K562 (cell line): ENCODE data around the gene LRMDA. TPM values are rescaled to one million over a fixed set of nuclear protein-coding genes. Genes with fewer than 3 reads are reported as not detected.

Source experiments
- ATAC-seq: fragments of 200-7000 bp; cut with Tn5 transposase; 3 replicates; pipeline ENCODE4 v1.9.1; 2020; ENCODE audit warnings: moderate library complexity
- BruUV-seq: library from RNA; stranded (reverse); fragments of 400-500 nt; replicated peaks from 2 replicates; lab custom pipeline; 2021; lab: Mats Ljungman, UMichigan
- CTCF ChIA-PET: fragments of 300-600 bp; formaldehyde crosslinking; extraction: SDS; loops from one replicate; lab custom pipeline; 2021; ENCODE audit warnings: low intra/inter-chr PET ratio; lab: Yijun Ruan, JAX
- POLR2A ChIA-PET: fragments of 300-600, 350-650 bp; sonication (Branson Sonifier 250); formaldehyde crosslinking; extraction: SDS; loops from one replicate; lab custom pipeline; 2021; ENCODE audit warnings: antibody characterized with exemption, inconsistent platforms; lab: Yijun Ruan, JAX
- DNase-seq, 4 experiments: peaks; one replicate each; pipeline versions ENCODE4 v3.0.0 to v3.0.0-alpha.2; 2011 to 2018; ENCODE audit warnings: low spot score in 3 of 4, mixed read lengths in 3 of 4; ENCODE audit errors: extremely low read depth in 1 of 4
- FAIRE-seq: peaks from 2 replicates; lab custom pipeline; 2011; peaks lifted over from hg19 to GRCh38; lab: Jason Lieb, UNC
- H2AFZ ChIP-seq: 2 replicates; pipeline ENCODE4 v1.6.0; 2011; ENCODE audit warnings: low read depth, low read length, control low read depth, inconsistent platforms
- H3K27ac ChIP-seq: fragments of 200-600 bp; 3 replicates; pipeline ENCODE4 v1.8.0; 2011; ENCODE audit warnings: low read depth, mild to moderate bottlenecking, control low read depth, inconsistent platforms, low read length, moderate library complexity, mixed read lengths; ENCODE audit errors: extremely low read depth
- H3K27me3 ChIP-seq, 2 experiments: fragments of 300-600 bp in 1 of 2; 2 replicates in 1 of 2; 3 replicates in 1 of 2; pipeline versions ENCODE4 v1.6.0 to v1.8.0; 2011; ENCODE audit warnings: inconsistent platforms in 2 of 2, low read length in 2 of 2, mild to moderate bottlenecking in 1 of 2, mixed read lengths in 1 of 2, moderate library complexity in 1 of 2; ENCODE audit not compliant: control insufficient read depth in 2 of 2, insufficient read depth in 2 of 2
- H3K36me3 ChIP-seq: fragments of 300-600 bp; 3 replicates; pipeline ENCODE4 v1.8.0; 2011; ENCODE audit warnings: mild to moderate bottlenecking, low read length, inconsistent platforms; ENCODE audit not compliant: control insufficient read depth, insufficient read depth
- H3K4me1 ChIP-seq, 2 experiments: fragments of 200-600 bp in 1 of 2; replicated peaks in 1 of 2; 2 replicates in 1 of 2; 3 replicates in 1 of 2; pipeline versions ENCODE4 v1.5.1 to v1.8.0; 2011; ENCODE audit warnings: inconsistent platforms in 2 of 2, low read length in 2 of 2, mild to moderate bottlenecking in 1 of 2, mixed read lengths in 1 of 2, moderate library complexity in 1 of 2; ENCODE audit not compliant: control insufficient read depth in 2 of 2, insufficient read depth in 2 of 2
- H3K4me2 ChIP-seq: 2 replicates; pipeline ENCODE4 v1.6.1; 2011; ENCODE audit warnings: low read length, control low read depth, inconsistent platforms, mixed read lengths; ENCODE audit not compliant: insufficient read depth
- H3K4me3 ChIP-seq: fragments of 200-600 bp; sonication (generic), shearing (Covaris generic); 2 replicates; pipeline ENCODE4 v1.5.1; 2016; ENCODE audit warnings: control low read depth, inconsistent platforms
- H3K79me2 ChIP-seq: fragments of 200-600 bp; 3 replicates; pipeline ENCODE4 v1.8.0; 2011; ENCODE audit warnings: low read length, inconsistent platforms; ENCODE audit not compliant: control insufficient read depth, insufficient read depth
- H3K9ac ChIP-seq, 2 experiments: 2 replicates each; pipeline versions ENCODE4 v1.6.0 to v1.6.1; 2011; ENCODE audit warnings: low read depth in 2 of 2, low read length in 2 of 2, control low read depth in 1 of 2, inconsistent platforms in 1 of 2, mild to moderate bottlenecking in 1 of 2, mixed read lengths in 1 of 2; ENCODE audit not compliant: insufficient read depth in 1 of 2
- H3K9me1 ChIP-seq: one replicate; pipeline ENCODE4 v1.6.0; 2011; ENCODE audit warnings: inconsistent platforms, mild to moderate bottlenecking, low read length, moderate library complexity; ENCODE audit not compliant: control insufficient read depth, insufficient read depth
- H3K9me3 ChIP-seq: replicated peaks from 2 replicates; pipeline ENCODE4 v1.5.1; 2011; ENCODE audit warnings: low read depth, low read length, inconsistent platforms; ENCODE audit not compliant: control insufficient read depth, insufficient read depth
- H4K20me1 ChIP-seq: replicated peaks from 2 replicates; pipeline ENCODE4 v1.6.1; 2011; ENCODE audit warnings: low read length, inconsistent platforms, mixed read lengths; ENCODE audit not compliant: control insufficient read depth, insufficient read depth
- PPARD ChIP-seq: fragments of 250-450 bp; sonication (Bioruptor Pico); IDR thresholded peaks from 2 replicates; pipeline ENCODE4 v1.8.0; 2022; ENCODE audit warnings: inconsistent platforms, mild to moderate bottlenecking, moderate library complexity
- RNF2 ChIP-seq: sonication (generic); IDR thresholded peaks from 2 replicates; pipeline ENCODE4 v1.6.1; 2016
- WGBS: fragments of 100-300 bp; shearing (Covaris generic); methylation state at CpG from one replicate; pipeline ENCODE4 v1.1.6; 2016; ENCODE audit warnings: low coverage, mixed read lengths; ENCODE audit not compliant: insufficient coverage; ENCODE audit errors: missing lambda C conversion rate; 5-methylcytosine and 5-hydroxymethylcytosine counted together
- in situ Hi-C: fragments of 300-500 bp; cut with MboI; formaldehyde crosslinking; loops from 4 replicates; pipeline ENCODE4 v1.15.0; 2018; ENCODE audit warnings: inconsistent platforms, mixed read lengths
- intact Hi-C: fragments of 100-400 bp; cut with micrococcal nuclease; formaldehyde crosslinking; loops from 2 replicates; pipeline ENCODE4 v1.14.2; 2022
- polyA plus RNA-seq, 8 experiments: library from polyadenylated mRNA; depleted of rRNA in 4 of 8; stranded (reverse) in 5 of 8; unstranded in 3 of 8; fragments of >200 nt; fragmentation: Nextera tagmentation in 2 of 8; fragmentation: Illumina TruSeq in 1 of 8; extraction: Ambion mirVana in 2 of 8; extraction: Trizol in 1 of 8; gene quantifications; 2 replicates each; pipeline versions ENCODE4 v1.2.1 to v1.2.3, GENCODE V29; 2011 to 2014; ENCODE audit warnings: inconsistent platforms in 1 of 8, missing spikeins in 1 of 8
- total RNA-seq, 7 experiments: library from RNA; depleted of rRNA in 6 of 7; stranded (reverse); fragments of >200 nt in 6 of 7; fragmentation: Illumina TruSeq in 2 of 7; extraction: Trizol in 2 of 7; gene quantifications; 2 replicates each; pipeline versions ENCODE4 v1.2.1 to v1.2.3, GENCODE V29; 2011 to 2021; ENCODE audit warnings: low replicate concordance in 1 of 7
- TF ChIP-seq, protein P1 (sequence below), 3 experiments: fragments of 200-800 bp in 1 of 3; fragments of 250-450 bp in 1 of 3; fragments of 450-650 bp in 1 of 3; sonication (Bioruptor Pico) in 1 of 3; sonication (Bioruptor generic) in 1 of 3; formaldehyde crosslinking in 1 of 3; IDR thresholded peaks; 2 replicates each; pipeline versions ENCODE4 v1.6.1 to v1.8.0; 2016 to 2022; ENCODE audit warnings: mild to moderate bottlenecking in 2 of 3, missing genetic modification characterization in 2 of 3, missing compliant biosample characterization in 1 of 3, moderate library complexity in 1 of 3

LRMDA gene
- total and polyA plus RNA-seq, 9 of the 15 experiments (the other 6 are each of a cell fraction or from before 2014, with no cell fraction given) = 0.25 TPM; not detected in 8

DNA sequence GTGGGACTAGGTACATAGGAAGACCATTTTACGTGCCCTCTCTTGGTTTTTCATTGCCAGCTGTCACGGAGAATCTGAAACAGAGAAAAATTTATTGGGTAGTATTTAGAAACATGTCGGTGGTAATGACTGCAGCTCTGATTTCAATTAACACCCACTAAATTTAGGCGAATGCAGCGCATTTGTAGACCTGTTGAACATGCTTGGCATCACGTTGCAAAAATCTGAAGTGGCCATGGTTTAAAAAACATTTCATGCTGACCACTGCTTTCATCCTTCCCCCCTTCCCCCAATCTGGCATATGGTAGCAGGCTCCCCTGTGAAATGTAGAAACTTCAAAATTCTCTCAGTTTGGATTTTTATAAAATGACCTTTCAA is 34.0 kb downstream of the LRMDA start:
- ChIA-PET POLR2A (no interaction called here), CTCF (no interaction called here)
- under 1% methylated on average over 6 of the region's 6 CpGs for WGBS
- Histone ChIP-seq H3K4me2 (no peak overlapping the region), H3K27ac (no peak overlapping the region), H3K36me3 (no peaks in the 10 kb centered on the region), H3K79me2 (no peaks in the 10 kb centered on the region), H3K9me3 (no peaks in the 10 kb centered on the region), H4K20me1 (no peaks in the 10 kb centered on the region), H3K27me3 (peaks cover 7 to 26% of the 10 kb centered on the region in 2 experiments), H3K4me1 (no peaks in the 10 kb centered on the region), H3K9ac (no peak overlapping the region), H3K4me3 (no peak overlapping the region), H2AFZ (no peak overlapping the region), H3K9me1 (no peaks in the 10 kb centered on the region)
- in situ Hi-C loops = no loop called here
- TF ChIP-seq RNF2 = no peak
- TF ChIP-seq PPARD (CRISPR knock-in tag) = no peak
- TF ChIP-seq, protein P1, sequence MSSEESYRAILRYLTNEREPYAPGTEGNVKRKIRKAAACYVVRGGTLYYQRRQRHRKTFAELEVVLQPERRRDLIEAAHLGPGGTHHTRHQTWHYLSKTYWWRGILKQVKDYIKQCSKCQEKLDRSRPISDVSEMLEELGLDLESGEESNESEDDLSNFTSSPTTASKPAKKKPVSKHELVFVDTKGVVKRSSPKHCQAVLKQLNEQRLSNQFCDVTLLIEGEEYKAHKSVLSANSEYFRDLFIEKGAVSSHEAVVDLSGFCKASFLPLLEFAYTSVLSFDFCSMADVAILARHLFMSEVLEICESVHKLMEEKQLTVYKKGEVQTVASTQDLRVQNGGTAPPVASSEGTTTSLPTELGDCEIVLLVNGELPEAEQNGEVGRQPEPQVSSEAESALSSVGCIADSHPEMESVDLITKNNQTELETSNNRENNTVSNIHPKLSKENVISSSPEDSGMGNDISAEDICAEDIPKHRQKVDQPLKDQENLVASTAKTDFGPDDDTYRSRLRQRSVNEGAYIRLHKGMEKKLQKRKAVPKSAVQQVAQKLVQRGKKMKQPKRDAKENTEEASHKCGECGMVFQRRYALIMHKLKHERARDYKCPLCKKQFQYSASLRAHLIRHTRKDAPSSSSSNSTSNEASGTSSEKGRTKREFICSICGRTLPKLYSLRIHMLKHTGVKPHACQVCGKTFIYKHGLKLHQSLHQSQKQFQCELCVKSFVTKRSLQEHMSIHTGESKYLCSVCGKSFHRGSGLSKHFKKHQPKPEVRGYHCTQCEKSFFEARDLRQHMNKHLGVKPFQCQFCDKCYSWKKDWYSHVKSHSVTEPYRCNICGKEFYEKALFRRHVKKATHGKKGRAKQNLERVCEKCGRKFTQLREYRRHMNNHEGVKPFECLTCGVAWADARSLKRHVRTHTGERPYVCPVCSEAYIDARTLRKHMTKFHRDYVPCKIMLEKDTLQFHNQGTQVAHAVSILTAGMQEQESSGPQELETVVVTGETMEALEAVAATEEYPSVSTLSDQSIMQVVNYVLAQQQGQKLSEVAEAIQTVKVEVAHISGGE (CRISPR knock-in tag; IDR thresholded peaks at IDR 0.05) = no peak
- BruUV-seq = no TSS peak
- no peak for FAIRE-seq
- intact Hi-C loops = no loop called here
- ATAC-seq = no peak
- no peak for DNase-seq
